ENCODE measurements around the gene EPHA2. TPM values are rescaled to one million over a fixed set of nuclear protein-coding genes. Genes with fewer than 3 reads are reported as not detected.

EPHA2 gene
- total and polyA plus RNA-seq, 8 donors = 4.6 to 200 (median 23.4) TPM

GRCh38 chr1:16176653-16177052 is 20.8 kb upstream of the EPHA2 start:
- no peak for TF ChIP-seq POLR2AphosphoS5 (IDR thresholded peaks at IDR 0.05)
- TF ChIP-seq POLR2A (IDR thresholded peaks at IDR 0.05) = no peak

DNA sequence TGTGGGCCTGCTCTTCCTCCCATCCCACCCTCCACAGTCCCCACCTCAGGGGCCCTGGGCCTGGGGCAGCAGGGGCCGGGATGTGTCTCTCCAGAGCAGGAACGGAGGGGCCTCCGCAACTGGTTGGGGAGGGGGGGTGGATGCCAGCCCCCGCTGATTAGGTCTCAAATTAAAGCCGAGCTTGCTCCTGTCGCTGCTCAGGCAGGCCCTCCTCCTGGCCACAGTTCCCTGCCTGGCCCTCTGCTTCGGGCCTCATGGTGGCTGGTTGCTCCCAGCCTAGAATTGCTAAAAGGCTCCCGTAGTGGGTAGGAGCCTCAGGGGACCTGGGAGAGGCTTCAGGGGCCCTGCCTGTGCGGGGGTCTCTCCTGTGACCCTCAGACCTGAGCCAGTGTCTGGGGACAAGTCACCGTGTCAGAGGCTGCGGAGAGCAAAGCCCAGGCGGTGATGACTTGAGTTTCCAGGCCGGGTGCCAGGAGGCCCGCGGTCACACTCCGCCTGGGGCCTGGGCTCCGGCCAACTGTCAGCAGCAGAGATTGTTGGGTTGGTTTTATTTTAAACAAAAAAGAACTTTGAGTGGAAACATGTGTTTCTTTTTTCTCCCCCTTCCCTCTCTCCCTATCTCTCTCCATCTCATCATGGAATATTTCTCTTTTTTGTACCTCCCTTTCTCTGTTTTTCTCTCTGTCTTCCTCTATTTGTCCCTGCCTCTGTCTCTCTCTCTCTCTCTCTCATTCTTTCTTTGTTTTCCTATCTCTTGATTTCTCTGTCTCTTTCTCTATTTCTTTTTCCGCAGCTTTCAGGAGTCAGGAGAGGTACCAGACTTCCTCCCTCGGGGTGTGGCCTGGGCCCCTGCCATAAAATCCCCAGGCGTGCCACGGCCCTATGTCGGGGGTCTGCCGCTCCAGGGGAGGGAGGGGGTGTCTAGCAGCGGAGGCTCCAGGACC is 20.0 kb upstream of the EPHA2 start:
- TF ChIP-seq CTCF (IDR thresholded peaks at IDR 0.05) = no peak
- TF ChIP-seq EP300 (IDR thresholded peaks at IDR 0.05) = no peak
- peak; percentile 16 to 64 (median 20) for TF ChIP-seq POLR2AphosphoS5 (IDR thresholded peaks at IDR 0.05)
- DNase-seq = peak; percentile 94 to 95
- 8 to 18% (median 9%) methylated on average over 19 to 24 of the region's 24 CpGs for WGBS, 5 donors
- no peaks in the 10 kb centered on the region for H3K27me3 ChIP-seq
- H3K4me3 ChIP-seq = no peak overlapping the region
- H3K36me3 ChIP-seq = no peaks in the 10 kb centered on the region
- H3K27ac ChIP-seq = peak overlapping the region; percentile 84 to 94 (median 91)
- intact Hi-C loops (cut with DNase I; ENCODE audit: low total_unique reads) = no loop called here
- peaks cover 66 to 93% (median 83%) of the 10 kb centered on the region in 4 donors for H3K4me1 ChIP-seq
- H3K9me3 ChIP-seq = no peaks in the 10 kb centered on the region

More at GRCh38 chr1:16176653-16177052, 20.8 kb upstream of the EPHA2 start:
- intact Hi-C loops (cut with DNase I; ENCODE audit: low total_unique reads) = no loop called here
- Histone ChIP-seq H3K4me1 (peaks cover 74 to 97% (median 89%) of the 10 kb centered on the region in 4 donors), H3K36me3 (no peaks in the 10 kb centered on the region), H3K4me3 (no peak overlapping the region), H3K27ac (peak overlapping the region; percentile 84 to 94 (median 88)), H3K9me3 (no peaks in the 10 kb centered on the region), H3K27me3 (no peaks in the 10 kb centered on the region)
- no peak for DNase-seq
- 48 to 67% (median 60%) methylated on average over 6 to 7 of the region's 7 CpGs for WGBS, 5 donors

DNA sequence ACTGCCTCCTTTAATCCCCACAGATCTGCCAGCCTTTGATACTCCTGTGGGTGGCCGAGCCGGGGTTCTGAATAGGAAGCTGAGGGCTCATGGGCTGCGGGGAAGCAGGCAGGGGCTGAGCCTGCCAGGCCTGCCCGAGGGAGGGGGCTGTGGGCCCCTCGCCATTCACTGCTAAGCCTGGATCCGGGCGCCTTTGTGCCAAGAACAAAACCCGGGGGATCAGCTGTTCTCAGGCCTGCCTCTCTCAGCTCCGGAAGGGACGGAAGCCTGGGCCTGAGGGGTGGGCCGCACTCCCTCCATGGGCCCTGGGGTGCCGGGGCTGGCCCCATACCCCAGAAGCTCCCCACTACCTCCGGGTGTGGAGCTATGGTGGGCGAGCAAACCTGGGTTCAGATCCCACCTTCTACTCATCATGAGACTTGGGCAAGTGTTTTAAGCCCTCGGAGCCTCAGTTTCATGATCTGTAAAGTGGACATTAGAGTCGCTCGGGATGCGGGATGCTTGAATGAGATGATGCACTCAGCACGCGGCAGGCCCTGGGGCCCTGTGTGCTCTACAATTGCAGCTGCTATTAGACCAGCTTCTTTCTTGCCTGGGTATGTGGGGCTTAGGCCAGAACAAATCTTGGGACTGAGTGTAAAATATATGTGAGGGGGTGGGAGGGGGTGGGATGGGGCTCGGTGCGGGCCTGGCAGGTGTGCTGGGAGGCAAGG is 19.2 kb upstream of the EPHA2 start:
- WGBS, 5 donors = 57 to 69% (median 63%) methylated on average over 15 to 22 of the region's 22 CpGs
- no peaks in the 10 kb centered on the region for H3K9me3 ChIP-seq
- no peak overlapping the region for H3K4me3 ChIP-seq
- H3K36me3 ChIP-seq = no peaks in the 10 kb centered on the region
- intact Hi-C loops (cut with DNase I; ENCODE audit: low total_unique reads) = no loop called here
- no peak for TF ChIP-seq POLR2AphosphoS5 (IDR thresholded peaks at IDR 0.05)
- no peak for TF ChIP-seq EP300 (IDR thresholded peaks at IDR 0.05)
- TF ChIP-seq CTCF (IDR thresholded peaks at IDR 0.05) = no peak
- TF ChIP-seq POLR2A (IDR thresholded peaks at IDR 0.05) = no peak
- H3K4me1 ChIP-seq = peaks cover 65 to 84% (median 76%) of the 10 kb centered on the region in 4 donors
- DNase-seq = peak in 1 of 2 donors; percentile 67
- H3K27me3 ChIP-seq = no peaks in the 10 kb centered on the region
- peak overlapping the region; percentile 84 to 94 (median 91) for H3K27ac ChIP-seq

DNA sequence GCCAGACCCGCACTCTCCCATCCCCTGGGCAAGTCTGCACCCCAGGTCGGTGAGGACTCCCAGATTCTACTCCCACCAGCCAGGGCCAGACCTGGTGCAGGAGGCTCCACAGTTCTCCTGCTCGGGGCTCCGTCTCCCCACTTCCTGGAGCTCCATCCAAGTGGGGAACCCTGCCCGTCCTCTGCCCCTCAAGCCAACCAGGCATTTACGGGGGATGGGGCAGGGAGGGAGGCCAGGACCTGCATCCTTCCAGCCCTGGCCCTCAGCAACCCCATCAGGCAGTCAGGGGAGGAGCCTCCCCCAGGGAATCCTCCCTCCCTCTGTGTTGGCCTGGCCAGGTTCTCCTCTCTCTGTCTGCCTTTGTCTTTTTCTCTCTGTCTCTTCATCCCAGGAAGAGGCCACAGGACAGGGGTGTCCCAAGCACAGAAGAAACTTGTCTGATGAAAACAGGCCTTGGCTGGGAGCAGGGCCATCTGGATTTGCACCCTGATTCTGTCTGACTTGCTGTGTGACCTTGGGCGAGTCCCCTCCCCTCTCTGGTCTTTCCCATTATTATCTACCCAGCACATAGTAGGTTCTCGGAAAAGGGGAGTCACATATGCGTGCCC is 18.5 kb upstream of the EPHA2 start:
- Histone ChIP-seq H3K27me3 (no peaks in the 10 kb centered on the region), H3K4me3 (no peak overlapping the region), H3K27ac (peak overlapping the region in 4 of 5 donors; percentile 84 to 94 (median 90)), H3K9me3 (no peaks in the 10 kb centered on the region), H3K4me1 (peaks cover 64 to 79% (median 70%) of the 10 kb centered on the region in 4 donors), H3K36me3 (no peaks in the 10 kb centered on the region)
- 70 to 85% (median 78%) methylated on average over 8 to 9 of the region's 9 CpGs for WGBS, 5 donors
- no peak for TF ChIP-seq EP300 (IDR thresholded peaks at IDR 0.05)
- no peak for TF ChIP-seq POLR2AphosphoS5 (IDR thresholded peaks at IDR 0.05)
- TF ChIP-seq CTCF (IDR thresholded peaks at IDR 0.05) = no peak
- TF ChIP-seq POLR2A (IDR thresholded peaks at IDR 0.05) = no peak
- intact Hi-C loops (cut with DNase I; ENCODE audit: low total_unique reads) = no loop called here
- DNase-seq = no peak
